ENCODE data around the gene CDH23.

Gene CDH23

DNA sequence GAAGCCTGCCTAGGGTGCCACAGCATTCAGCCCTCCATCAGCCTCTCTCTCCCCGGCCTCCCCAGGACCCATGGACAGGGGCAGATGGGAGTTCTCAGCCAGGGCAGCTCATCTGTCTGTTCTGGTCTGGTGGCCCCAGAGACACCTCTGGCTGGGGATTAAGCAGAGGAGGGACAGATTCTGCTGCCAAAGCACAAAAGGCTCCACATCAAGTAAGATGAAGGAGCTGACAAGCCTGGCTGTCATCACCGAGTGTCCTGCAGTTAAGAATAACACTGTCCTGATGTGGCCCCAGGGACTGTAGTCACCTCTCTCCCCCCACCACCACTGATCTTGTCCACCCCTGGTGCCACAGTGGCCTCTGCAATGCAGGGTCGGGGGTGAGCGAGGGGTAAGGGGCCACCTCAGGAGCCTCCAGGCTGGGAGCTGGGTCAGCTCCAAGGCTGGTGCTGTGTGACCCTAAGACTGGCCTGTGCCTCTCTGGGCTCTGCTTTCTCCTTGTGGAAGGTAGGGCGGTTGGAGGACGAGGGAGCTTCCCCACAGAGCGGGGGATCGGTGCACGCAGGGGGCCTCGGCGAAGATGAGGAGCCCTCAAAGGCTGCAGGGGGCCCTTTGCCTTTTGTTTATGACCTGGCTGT, 304.1 kb downstream of the CDH23 start:
- ChIA-PET CTCF (no interaction called here), POLR2A (no interaction called here)
- no peak for DNase-seq (ENCODE audit: extremely low spot score)
- TF ChIP-seq ARNT (IDR thresholded peaks at IDR 0.05) = no peak
- no peak for TF ChIP-seq NFRKB (IDR thresholded peaks at IDR 0.05)
- TF ChIP-seq SUZ12 (IDR thresholded peaks at IDR 0.05) = no peak
- no peak for TF ChIP-seq CTBP1 (IDR thresholded peaks at IDR 0.05; ENCODE audit: borderline replicate concordance)
- TF ChIP-seq, protein P1, sequence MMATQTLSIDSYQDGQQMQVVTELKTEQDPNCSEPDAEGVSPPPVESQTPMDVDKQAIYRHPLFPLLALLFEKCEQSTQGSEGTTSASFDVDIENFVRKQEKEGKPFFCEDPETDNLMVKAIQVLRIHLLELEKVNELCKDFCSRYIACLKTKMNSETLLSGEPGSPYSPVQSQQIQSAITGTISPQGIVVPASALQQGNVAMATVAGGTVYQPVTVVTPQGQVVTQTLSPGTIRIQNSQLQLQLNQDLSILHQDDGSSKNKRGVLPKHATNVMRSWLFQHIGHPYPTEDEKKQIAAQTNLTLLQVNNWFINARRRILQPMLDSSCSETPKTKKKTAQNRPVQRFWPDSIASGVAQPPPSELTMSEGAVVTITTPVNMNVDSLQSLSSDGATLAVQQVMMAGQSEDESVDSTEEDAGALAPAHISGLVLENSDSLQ (IDR thresholded peaks at IDR 0.05) = no peak
- no peak for TF ChIP-seq FOXK2 (IDR thresholded peaks at IDR 0.05)
- no peak for TF ChIP-seq HDGF (IDR thresholded peaks at IDR 0.05; ENCODE audit: borderline replicate concordance)
- TF ChIP-seq BHLHE40 (IDR thresholded peaks at IDR 0.05; ENCODE audit: borderline replicate concordance) = no peak
- TF ChIP-seq FOXM1 (IDR thresholded peaks at IDR 0.05; ENCODE audit: borderline replicate concordance) = no peak
- no peak for TF ChIP-seq LEF1 (IDR thresholded peaks at IDR 0.05; ENCODE audit: borderline replicate concordance)
- TF ChIP-seq SP1 (IDR thresholded peaks at IDR 0.05) = no peak
- TF ChIP-seq ELF4 (IDR thresholded peaks at IDR 0.05) = no peak

DNA sequence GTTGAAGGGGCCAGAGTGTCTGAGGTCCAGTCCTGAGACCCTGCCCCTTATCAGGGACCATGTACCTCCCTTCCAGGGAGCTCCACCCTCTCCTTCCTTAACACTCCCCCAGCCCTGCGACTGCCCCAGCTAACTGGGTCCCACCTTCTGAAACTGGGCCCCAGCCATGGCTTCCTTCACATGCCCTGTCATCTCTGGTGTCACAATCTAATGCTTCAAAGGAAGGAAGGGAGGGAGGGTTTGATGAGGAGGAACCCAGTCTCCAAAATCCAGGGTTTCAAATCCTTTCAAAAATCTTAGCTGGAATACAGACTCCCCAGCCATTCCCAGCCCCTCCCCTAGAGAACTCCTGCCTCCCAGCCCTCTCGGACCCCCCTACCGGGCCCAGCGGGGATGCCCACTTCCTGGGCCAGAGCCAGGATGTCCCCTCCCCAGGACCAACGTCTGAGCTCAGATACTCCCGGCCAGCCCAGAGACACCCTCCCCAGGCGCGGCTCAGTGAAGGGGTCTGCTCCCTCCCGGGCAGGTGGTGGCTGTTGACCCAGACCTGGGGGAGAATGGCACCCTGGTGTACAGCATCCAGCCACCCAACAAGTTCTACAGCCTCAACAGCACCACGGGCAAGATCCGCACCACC, 304.9 kb downstream of the CDH23 start:
- CTCF ChIA-PET = no interaction called here
- POLR2A ChIA-PET = no interaction called here
- DNase-seq (ENCODE audit: extremely low spot score) = no peak
- TF ChIP-seq ZNF384 (IDR thresholded peaks at IDR 0.05) = no peak
- TF ChIP-seq, protein P1 (IDR thresholded peaks at IDR 0.05) = no peak
- TF ChIP-seq BHLHE40 (IDR thresholded peaks at IDR 0.05; ENCODE audit: borderline replicate concordance) = no peak
- TF ChIP-seq FOXM1 (IDR thresholded peaks at IDR 0.05; ENCODE audit: borderline replicate concordance) = no peak
- no peak for TF ChIP-seq FOXK2 (IDR thresholded peaks at IDR 0.05)
- no peak for TF ChIP-seq ELF4 (IDR thresholded peaks at IDR 0.05)
- no peak for TF ChIP-seq HDGF (IDR thresholded peaks at IDR 0.05; ENCODE audit: borderline replicate concordance)
- TF ChIP-seq TARDBP (IDR thresholded peaks at IDR 0.05) = no peak
- TF ChIP-seq ARNT (IDR thresholded peaks at IDR 0.05) = no peak
- no peak for TF ChIP-seq CTBP1 (IDR thresholded peaks at IDR 0.05; ENCODE audit: borderline replicate concordance)
- TF ChIP-seq FOXA1 (IDR thresholded peaks at IDR 0.05) = no peak
- no peak for TF ChIP-seq SP1 (IDR thresholded peaks at IDR 0.05)
- TF ChIP-seq SUZ12 (IDR thresholded peaks at IDR 0.05) = no peak
- TF ChIP-seq NFRKB (IDR thresholded peaks at IDR 0.05) = no peak
- TF ChIP-seq LEF1 (IDR thresholded peaks at IDR 0.05; ENCODE audit: borderline replicate concordance) = no peak
- TF ChIP-seq L3MBTL2 (conservative IDR thresholded peaks at IDR 0.05) = no peak

DNA sequence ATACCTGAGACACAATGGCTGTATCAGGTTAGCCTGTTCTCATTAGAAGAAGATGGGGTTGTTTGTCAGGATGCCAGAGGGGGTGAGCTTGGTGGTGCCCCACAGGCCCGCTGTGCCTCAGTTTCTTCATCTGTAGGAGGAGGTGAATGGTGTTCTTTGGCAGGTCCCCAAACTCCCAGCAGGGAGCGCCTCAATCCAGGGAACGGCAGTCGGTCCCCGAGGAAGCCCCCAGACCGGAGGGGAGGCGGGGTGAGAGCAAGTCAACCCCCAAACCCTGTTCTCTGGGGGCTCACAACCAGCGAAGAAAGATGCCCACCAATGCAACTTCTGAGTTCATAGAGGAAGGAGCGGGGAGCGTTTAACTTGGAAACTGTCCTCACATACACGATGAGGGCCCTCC, 306.9 kb downstream of the CDH23 start:
- ChIA-PET POLR2A (no interaction called here), CTCF (no interaction called here)
- DNase-seq (ENCODE audit: extremely low spot score) = no peak
- TF ChIP-seq HDGF (IDR thresholded peaks at IDR 0.05; ENCODE audit: borderline replicate concordance) (no peak), L3MBTL2 (conservative IDR thresholded peaks at IDR 0.05) (no peak), CTBP1 (IDR thresholded peaks at IDR 0.05; ENCODE audit: borderline replicate concordance) (no peak), LEF1 (IDR thresholded peaks at IDR 0.05; ENCODE audit: borderline replicate concordance) (no peak), TARDBP (IDR thresholded peaks at IDR 0.05) (no peak), SP1 (IDR thresholded peaks at IDR 0.05) (no peak), ELF4 (IDR thresholded peaks at IDR 0.05) (no peak), FOXK2 (IDR thresholded peaks at IDR 0.05) (no peak), NFRKB (IDR thresholded peaks at IDR 0.05) (no peak), BHLHE40 (IDR thresholded peaks at IDR 0.05; ENCODE audit: borderline replicate concordance) (no peak)

DNA sequence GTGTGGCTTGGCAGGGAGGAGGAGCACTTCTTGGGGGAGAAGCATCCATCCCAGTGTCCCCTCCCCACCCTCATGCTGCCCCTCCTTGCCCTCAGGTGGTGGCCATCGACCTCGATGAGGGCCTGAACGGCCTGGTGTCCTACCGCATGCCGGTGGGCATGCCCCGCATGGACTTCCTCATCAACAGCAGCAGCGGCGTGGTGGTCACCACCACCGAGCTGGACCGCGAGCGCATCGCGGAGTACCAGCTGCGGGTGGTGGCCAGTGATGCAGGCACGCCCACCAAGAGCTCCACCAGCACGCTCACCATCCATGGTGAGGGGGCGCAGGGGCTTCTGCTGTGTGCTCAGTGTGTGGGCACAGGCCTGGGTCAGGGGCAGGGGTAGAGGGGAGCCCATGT, 308.1 kb downstream of the CDH23 start:
- no peak for TF ChIP-seq HDGF (IDR thresholded peaks at IDR 0.05; ENCODE audit: borderline replicate concordance)
- TF ChIP-seq FOXK2 (IDR thresholded peaks at IDR 0.05) = no peak
- no peak for TF ChIP-seq FOXM1 (IDR thresholded peaks at IDR 0.05; ENCODE audit: borderline replicate concordance)
- TF ChIP-seq, protein P1 (IDR thresholded peaks at IDR 0.05) = no peak
- no peak for TF ChIP-seq SUZ12 (IDR thresholded peaks at IDR 0.05)
- CTCF ChIA-PET = interaction anchor here (0.7 to 5.1 kb wide), 2 partner anchors 8 to 16 kb away, joined by 3 to 37 read pairs; no protein-coding TSS in a partner anchor
- POLR2A ChIA-PET = no interaction called here
- no peak for DNase-seq (ENCODE audit: extremely low spot score)

DNA sequence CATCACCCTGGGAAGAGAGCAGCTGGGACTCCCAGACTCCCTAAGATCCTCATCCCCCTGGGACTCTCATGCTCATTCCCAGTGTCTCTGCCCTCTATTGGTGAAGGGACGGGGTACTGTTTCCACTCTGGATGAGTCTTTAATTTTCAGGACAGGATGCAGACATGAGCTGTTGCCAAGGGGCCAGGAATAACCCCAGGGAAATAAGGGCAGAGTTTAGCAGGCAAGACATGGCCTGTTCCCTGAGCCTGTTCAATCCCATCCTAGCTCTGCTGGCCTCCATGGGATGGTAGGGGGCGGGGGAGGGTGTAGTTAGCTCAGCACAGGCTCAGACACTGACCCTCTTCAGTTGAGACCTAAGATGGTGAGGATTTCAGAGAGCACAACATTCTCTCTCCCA, 308.9 kb downstream of the CDH23 start:
- no peak for DNase-seq (ENCODE audit: extremely low spot score)
- CTCF ChIA-PET = interaction anchor here (1.1 to 5.1 kb wide), 2 partner anchors 9 to 321 kb away, joined by 4 to 37 read pairs; no protein-coding TSS in a partner anchor
- no peak for TF ChIP-seq NFRKB (IDR thresholded peaks at IDR 0.05)
- no peak for TF ChIP-seq FOXM1 (IDR thresholded peaks at IDR 0.05; ENCODE audit: borderline replicate concordance)
- TF ChIP-seq LEF1 (IDR thresholded peaks at IDR 0.05; ENCODE audit: borderline replicate concordance) = no peak
- TF ChIP-seq FOXK2 (IDR thresholded peaks at IDR 0.05) = no peak
- no peak for TF ChIP-seq CTBP1 (IDR thresholded peaks at IDR 0.05; ENCODE audit: borderline replicate concordance)
- no peak for TF ChIP-seq SUZ12 (IDR thresholded peaks at IDR 0.05)
- TF ChIP-seq ZNF384 (IDR thresholded peaks at IDR 0.05) = no peak
- no peak for TF ChIP-seq FOXA1 (IDR thresholded peaks at IDR 0.05)
- POLR2A ChIA-PET = no interaction called here

All from HEK293T (cell line).